Endothelial cell of umbilical vein (primary cell): ENCODE measurements around the gene SUPT3H. TPM values are rescaled to one million over a fixed set of nuclear protein-coding genes. Genes with fewer than 3 reads are reported as not detected.

Experiments
- BruUV-seq: library from RNA; stranded (reverse); fragments of 400-500 nt; replicated peaks from 2 replicates; lab custom pipeline; 2021; lab: Mats Ljungman, UMichigan
- CTCF ChIA-PET: fragments of 300-600, 350-600 bp; sonication (Branson Sonifier 250); formaldehyde crosslinking; loops from one replicate; lab custom pipeline; 2021; ENCODE audit warnings: antibody characterized with exemption, inconsistent platforms; lab: Charles Lee
- POLR2A ChIA-PET: fragments of 300-600, 350-600 bp; sonication (Branson Sonifier 250); formaldehyde crosslinking; loops from one replicate; lab custom pipeline; 2021; ENCODE audit warnings: antibody characterized with exemption, inconsistent platforms; lab: Charles Lee
- DNase-seq: peaks from one replicate; pipeline ENCODE4 v3.0.0-alpha.2; 2011; ENCODE audit warnings: low read depth, low spot score
- FAIRE-seq: peaks from 2 replicates; lab custom pipeline; 2011; peaks lifted over from hg19 to GRCh38; lab: Jason Lieb, UNC
- H2AFZ ChIP-seq: 2 replicates; pipeline ENCODE4 v1.6.0; 2012; ENCODE audit warnings: low read depth, low read length, control low read depth, inconsistent platforms
- H3K27ac ChIP-seq: 2 replicates; pipeline ENCODE4 v1.5.1; 2011; ENCODE audit warnings: low read depth, mild to moderate bottlenecking, control low read depth, low read length, moderate library complexity; ENCODE audit not compliant: insufficient read depth
- H3K27me3 ChIP-seq, 2 experiments: 2 replicates each; pipeline versions ENCODE4 v1.6.0 to v1.6.1; 2011; ENCODE audit warnings: low read length in 2 of 2, mixed read lengths in 1 of 2; ENCODE audit not compliant: control insufficient read depth in 2 of 2, insufficient read depth in 2 of 2
- H3K36me3 ChIP-seq, 2 experiments: 2 replicates in 1 of 2; 3 replicates in 1 of 2; pipeline ENCODE4 v1.5.1; 2011; ENCODE audit warnings: low read length in 2 of 2, mild to moderate bottlenecking in 1 of 2, moderate library complexity in 1 of 2; ENCODE audit not compliant: control insufficient read depth in 2 of 2, insufficient read depth in 2 of 2; ENCODE audit errors: extremely low read depth in 1 of 2
- H3K4me1 ChIP-seq: 3 replicates; pipeline ENCODE4 v1.5.1; 2011; ENCODE audit warnings: mild to moderate bottlenecking, low read length; ENCODE audit not compliant: control insufficient read depth, insufficient read depth; ENCODE audit errors: extremely low read depth
- H3K4me2 ChIP-seq: 2 replicates; pipeline ENCODE4 v1.6.1; 2011; ENCODE audit warnings: low read length, control low read depth, mixed read lengths; ENCODE audit not compliant: insufficient read depth
- H3K4me3 ChIP-seq, 3 experiments: fragments of 200-600 bp in 1 of 3; sonication (generic), shearing (Covaris generic) in 1 of 3; replicated peaks in 1 of 3; 2 replicates each; pipeline ENCODE4 v1.5.1; 2011 to 2016; ENCODE audit warnings: control low read depth in 3 of 3, low read length in 3 of 3, mild to moderate bottlenecking in 2 of 3, inconsistent platforms in 1 of 3, low read depth in 1 of 3, moderate library complexity in 1 of 3; ENCODE audit not compliant: insufficient read depth in 1 of 3
- H3K79me2 ChIP-seq: 2 replicates; pipeline ENCODE4 v1.6.0; 2012; ENCODE audit warnings: low read length, inconsistent platforms; ENCODE audit not compliant: control insufficient read depth, insufficient read depth
- H3K9ac ChIP-seq: replicated peaks from 2 replicates; pipeline ENCODE3; 2011; ENCODE audit warnings: low read length, control low read depth; ENCODE audit not compliant: insufficient read depth; ENCODE audit errors: extremely low read depth
- H3K9me1 ChIP-seq: replicated peaks from 3 replicates; pipeline ENCODE4 v1.6.0; 2011; ENCODE audit warnings: mild to moderate bottlenecking, low read length; ENCODE audit not compliant: control insufficient read depth, insufficient read depth; ENCODE audit errors: extremely low read depth
- H3K9me3 ChIP-seq: replicated peaks from 2 replicates; pipeline ENCODE4 v1.5.1; 2012; ENCODE audit warnings: low read length, inconsistent platforms; ENCODE audit not compliant: control insufficient read depth, insufficient read depth
- H4K20me1 ChIP-seq: replicated peaks from 2 replicates; pipeline ENCODE3; 2011; ENCODE audit warnings: mild to moderate bottlenecking, low read length; ENCODE audit not compliant: control insufficient read depth, insufficient read depth; ENCODE audit errors: extremely low read depth
- EZH2 ChIP-seq: IDR thresholded peaks from 2 replicates; pipeline ENCODE4 v1.6.1; 2012; ENCODE audit warnings: borderline replicate concordance, low read depth, mild to moderate bottlenecking, moderate library complexity, low read length, inconsistent platforms; ENCODE audit not compliant: severe bottlenecking
- FOS ChIP-seq: IDR thresholded peaks from 2 replicates; pipeline ENCODE4 v1.6.1; 2011; ENCODE audit warnings: mild to moderate bottlenecking, low read length, moderate library complexity, borderline replicate concordance; ENCODE audit not compliant: insufficient read depth
- GATA2 ChIP-seq: IDR thresholded peaks from 2 replicates; pipeline ENCODE4 v1.7.0; 2011; ENCODE audit warnings: low read depth, mild to moderate bottlenecking, moderate library complexity, mixed read lengths, low read length; ENCODE audit not compliant: insufficient read length, insufficient read depth
- JUN ChIP-seq: IDR thresholded peaks from 2 replicates; pipeline ENCODE4 v1.6.1; 2011; ENCODE audit warnings: borderline replicate concordance, low read depth; ENCODE audit not compliant: insufficient read length, insufficient read depth
- MAX ChIP-seq: IDR thresholded peaks from 2 replicates; pipeline ENCODE4 v1.6.1; 2011; ENCODE audit not compliant: insufficient read depth, insufficient read length
- MYC ChIP-seq: IDR thresholded peaks from one replicate; pipeline ENCODE4 v1.6.1; 2011; ENCODE audit warnings: mild to moderate bottlenecking, low read depth, low read length
- POLR2A ChIP-seq: IDR thresholded peaks from 2 replicates; pipeline ENCODE4 v1.6.1; 2012; ENCODE audit warnings: low read depth, mild to moderate bottlenecking, control low read depth, low read length
- POLR2AphosphoS5 ChIP-seq: IDR thresholded peaks from 2 replicates; pipeline ENCODE4 v1.6.1; 2012; ENCODE audit warnings: low read depth, mild to moderate bottlenecking, control low read depth, low read length, moderate library complexity; ENCODE audit not compliant: insufficient read depth
- dilution Hi-C: fragments of 300-500 bp; cut with MboI; formaldehyde crosslinking; loops from one replicate; pipeline ENCODE4 v1.15.0; 2019; ENCODE audit warnings: low sequenced_read_pairs; ENCODE audit not compliant: extremely low pct_ligation_motif_present
- intact Hi-C: fragments of 100-400 bp; cut with micrococcal nuclease; formaldehyde crosslinking; loops from one replicate; pipeline ENCODE4 v1.10.0; 2022
- polyA plus RNA-seq, 4 experiments: library from polyadenylated mRNA; depleted of rRNA in 3 of 4; stranded (reverse) in 3 of 4; unstranded in 1 of 4; fragments of >200 nt; gene quantifications; 2 replicates each; pipeline versions ENCODE4 v1.2.1 to v1.2.3, GENCODE V29; 2011 to 2012; ENCODE audit warnings: missing spikeins in 1 of 4
- total RNA-seq: library from RNA; stranded (reverse); gene quantifications from 2 replicates; pipeline ENCODE4 v1.2.3, GENCODE V29; 2021
- TF ChIP-seq, protein P1 (sequence below), 2 donors: IDR thresholded peaks; 1 replicate in 1 of 2; 2 replicates in 1 of 2; pipeline ENCODE4 v1.5.1; 2011; ENCODE audit warnings: low read length in 2 of 2, mild to moderate bottlenecking in 2 of 2, moderate library complexity in 2 of 2, control low read depth in 1 of 2, inconsistent platforms in 1 of 2, low read depth in 1 of 2; ENCODE audit not compliant: insufficient read depth in 1 of 2; ENCODE audit errors: extremely low read depth in 1 of 2

The SUPT3H gene
- total and polyA plus RNA-seq, 2 donors (not counting 3 experiments of a cell fraction or from before 2014, with no cell fraction given) = 8.3 to 9.8 TPM

- intact Hi-C loops (no loop called here), dilution Hi-C loops (no loop called here)
- Histone ChIP-seq H2AFZ (no peak overlapping the region), H3K79me2 (no peaks in the 10 kb centered on the region), H3K27ac (no peak overlapping the region), H3K9me1 (no peaks in the 10 kb centered on the region), H4K20me1 (no peaks in the 10 kb centered on the region), H3K36me3 (no peaks in the 10 kb centered on the region), H3K9ac (no peak overlapping the region), H3K27me3 (no peaks in the 10 kb centered on the region), H3K4me2 (no peak overlapping the region), H3K9me3 (no peaks in the 10 kb centered on the region), H3K4me3 (no peak overlapping the region), H3K4me1 (no peaks in the 10 kb centered on the region)
- ChIA-PET CTCF (no interaction called here), POLR2A (no interaction called here)
- BruUV-seq = no TSS peak
- TF ChIP-seq MYC (no peak), POLR2A (no peak), JUN (no peak), GATA2 (no peak), FOS (no peak), MAX (no peak), EZH2 (no peak), POLR2AphosphoS5 (no peak)
- TF ChIP-seq, protein P1, sequence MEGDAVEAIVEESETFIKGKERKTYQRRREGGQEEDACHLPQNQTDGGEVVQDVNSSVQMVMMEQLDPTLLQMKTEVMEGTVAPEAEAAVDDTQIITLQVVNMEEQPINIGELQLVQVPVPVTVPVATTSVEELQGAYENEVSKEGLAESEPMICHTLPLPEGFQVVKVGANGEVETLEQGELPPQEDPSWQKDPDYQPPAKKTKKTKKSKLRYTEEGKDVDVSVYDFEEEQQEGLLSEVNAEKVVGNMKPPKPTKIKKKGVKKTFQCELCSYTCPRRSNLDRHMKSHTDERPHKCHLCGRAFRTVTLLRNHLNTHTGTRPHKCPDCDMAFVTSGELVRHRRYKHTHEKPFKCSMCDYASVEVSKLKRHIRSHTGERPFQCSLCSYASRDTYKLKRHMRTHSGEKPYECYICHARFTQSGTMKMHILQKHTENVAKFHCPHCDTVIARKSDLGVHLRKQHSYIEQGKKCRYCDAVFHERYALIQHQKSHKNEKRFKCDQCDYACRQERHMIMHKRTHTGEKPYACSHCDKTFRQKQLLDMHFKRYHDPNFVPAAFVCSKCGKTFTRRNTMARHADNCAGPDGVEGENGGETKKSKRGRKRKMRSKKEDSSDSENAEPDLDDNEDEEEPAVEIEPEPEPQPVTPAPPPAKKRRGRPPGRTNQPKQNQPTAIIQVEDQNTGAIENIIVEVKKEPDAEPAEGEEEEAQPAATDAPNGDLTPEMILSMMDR (IDR thresholded peaks at IDR 0.05; ENCODE audit: extremely low read depth in 1 of 2, insufficient read depth in 1 of 2, low read depth in 1 of 2, low read length in 2 of 2) = no peak
- DNase-seq (no peak), FAIRE-seq (no peak)
These were observed 151.7 kb downstream of the SUPT3H start for GRCh38 chr6:45226081-45226480.
